ENCODE measurements around the gene SHC2. TPM values are rescaled to one million over a fixed set of nuclear protein-coding genes. Genes with fewer than 3 reads are reported as not detected.
"Not testable (repeated sequence)": the region's sequence is repeated elsewhere in the genome, so short reads cannot be mapped to it uniquely, and the experiment has no call there.

Gene SHC2
- total and polyA plus RNA-seq, 2 experiments from 2014 or later, result 50.8 to 111 TPM

DNA sequence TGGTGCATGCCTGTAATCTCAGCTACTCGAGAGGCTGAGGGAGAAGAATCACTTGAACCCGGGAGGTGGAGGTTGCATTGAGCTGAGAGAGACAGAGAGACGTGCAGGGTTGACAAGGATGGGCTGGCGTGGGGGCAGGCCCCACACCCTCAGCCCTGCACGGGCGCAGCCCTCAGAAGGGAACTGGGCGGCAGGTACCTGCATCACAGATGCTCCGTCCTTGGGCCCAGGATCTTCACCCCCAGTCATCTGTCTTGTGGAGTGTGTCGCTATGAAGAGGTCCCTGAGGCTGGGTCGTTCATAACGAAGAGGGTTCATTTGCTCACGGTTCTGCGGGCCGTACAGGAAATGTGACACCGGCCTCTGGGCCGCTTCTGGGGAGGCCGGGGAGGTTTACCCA is 72.1 kb downstream of the SHC2 start:
- 91% methylated on average over 17 of the region's 17 CpGs for WGBS (ENCODE audit: low lambda C conversion rate, missing lambda C conversion rate)

DNA sequence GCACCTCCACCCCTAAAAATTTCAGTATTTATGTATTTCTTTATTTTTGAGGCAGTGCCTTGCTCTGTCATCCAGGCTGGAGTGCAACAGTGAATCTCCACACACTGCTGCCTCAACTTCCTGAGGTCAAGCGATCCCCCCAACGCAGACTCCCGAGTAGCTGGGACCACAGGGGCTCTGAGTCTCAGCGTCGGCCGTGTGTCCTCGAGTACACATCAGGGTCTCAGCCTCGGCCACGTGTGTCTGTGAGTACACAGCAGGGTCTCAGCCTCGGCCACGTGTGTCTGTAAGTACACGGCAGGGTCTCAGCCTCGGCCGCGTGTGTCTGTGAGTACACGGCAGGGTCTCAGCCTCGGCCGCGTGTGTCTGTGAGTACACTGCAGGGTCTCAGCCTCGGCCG is 73.1 kb downstream of the SHC2 start:
- Histone ChIP-seq H4K20me1 (ENCODE audit: insufficient read depth, poor library complexity, severe bottlenecking) (no peaks in the 10 kb centered on the region), H3K79me2 (no peaks in the 10 kb centered on the region), H3K27ac (no peak overlapping the region), H3K27me3 (no peaks in the 10 kb centered on the region), H3K4me3 (no peak overlapping the region), H3K36me3 (replicated peaks; ENCODE audit: insufficient read depth, low read depth) (no peaks in the 10 kb centered on the region), H3K9me3 (ENCODE audit: low read depth) (no peaks in the 10 kb centered on the region), H3K4me2 (no peak overlapping the region), H3K9me2 (replicated peaks; ENCODE audit: insufficient read depth) (no peaks in the 10 kb centered on the region), H2AFZ (no peak overlapping the region), H3K4me1 (ENCODE audit: insufficient read depth) (no peaks in the 10 kb centered on the region)
- 98% methylated on average over 11 of the region's 21 CpGs for whole genome bisulfite sequencing (ENCODE audit: low lambda C conversion rate, missing lambda C conversion rate)
- TF ChIP-seq EZH2phosphoT487 (IDR thresholded peaks at IDR 0.05; ENCODE audit: low read depth, severe bottlenecking, unreplicated experiment) (no peak), EZH2 (IDR thresholded peaks at IDR 0.05; ENCODE audit: borderline replicate concordance) (no peak)
- TF ChIP-seq, protein P1, sequence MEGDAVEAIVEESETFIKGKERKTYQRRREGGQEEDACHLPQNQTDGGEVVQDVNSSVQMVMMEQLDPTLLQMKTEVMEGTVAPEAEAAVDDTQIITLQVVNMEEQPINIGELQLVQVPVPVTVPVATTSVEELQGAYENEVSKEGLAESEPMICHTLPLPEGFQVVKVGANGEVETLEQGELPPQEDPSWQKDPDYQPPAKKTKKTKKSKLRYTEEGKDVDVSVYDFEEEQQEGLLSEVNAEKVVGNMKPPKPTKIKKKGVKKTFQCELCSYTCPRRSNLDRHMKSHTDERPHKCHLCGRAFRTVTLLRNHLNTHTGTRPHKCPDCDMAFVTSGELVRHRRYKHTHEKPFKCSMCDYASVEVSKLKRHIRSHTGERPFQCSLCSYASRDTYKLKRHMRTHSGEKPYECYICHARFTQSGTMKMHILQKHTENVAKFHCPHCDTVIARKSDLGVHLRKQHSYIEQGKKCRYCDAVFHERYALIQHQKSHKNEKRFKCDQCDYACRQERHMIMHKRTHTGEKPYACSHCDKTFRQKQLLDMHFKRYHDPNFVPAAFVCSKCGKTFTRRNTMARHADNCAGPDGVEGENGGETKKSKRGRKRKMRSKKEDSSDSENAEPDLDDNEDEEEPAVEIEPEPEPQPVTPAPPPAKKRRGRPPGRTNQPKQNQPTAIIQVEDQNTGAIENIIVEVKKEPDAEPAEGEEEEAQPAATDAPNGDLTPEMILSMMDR (IDR thresholded peaks at IDR 0.05; ENCODE audit: poor library complexity), result no peak
- no peak for DNase-seq (ENCODE audit: low spot score)

More for the DNA sequence above, 72.1 kb downstream of the SHC2 start:
- TF ChIP-seq EZH2phosphoT487 (IDR thresholded peaks at IDR 0.05; ENCODE audit: low read depth, severe bottlenecking, unreplicated experiment) (no peak), EZH2 (IDR thresholded peaks at IDR 0.05; ENCODE audit: borderline replicate concordance) (no peak)
- TF ChIP-seq, protein P1 (IDR thresholded peaks at IDR 0.05; ENCODE audit: poor library complexity), result no peak
- Histone ChIP-seq H3K27me3 (no peaks in the 10 kb centered on the region), H3K27ac (no peak overlapping the region), H3K9me2 (replicated peaks; ENCODE audit: insufficient read depth) (no peaks in the 10 kb centered on the region), H3K9me3 (ENCODE audit: low read depth) (no peaks in the 10 kb centered on the region), H4K20me1 (ENCODE audit: insufficient read depth, poor library complexity, severe bottlenecking) (no peaks in the 10 kb centered on the region), H3K36me3 (replicated peaks; ENCODE audit: insufficient read depth, low read depth) (no peaks in the 10 kb centered on the region), H3K4me3 (no peak overlapping the region), H2AFZ (no peak overlapping the region), H3K4me2 (no peak overlapping the region), H3K79me2 (no peaks in the 10 kb centered on the region), H3K4me1 (ENCODE audit: insufficient read depth) (no peaks in the 10 kb centered on the region)
- no peak for DNase-seq (ENCODE audit: low spot score)

DNA sequence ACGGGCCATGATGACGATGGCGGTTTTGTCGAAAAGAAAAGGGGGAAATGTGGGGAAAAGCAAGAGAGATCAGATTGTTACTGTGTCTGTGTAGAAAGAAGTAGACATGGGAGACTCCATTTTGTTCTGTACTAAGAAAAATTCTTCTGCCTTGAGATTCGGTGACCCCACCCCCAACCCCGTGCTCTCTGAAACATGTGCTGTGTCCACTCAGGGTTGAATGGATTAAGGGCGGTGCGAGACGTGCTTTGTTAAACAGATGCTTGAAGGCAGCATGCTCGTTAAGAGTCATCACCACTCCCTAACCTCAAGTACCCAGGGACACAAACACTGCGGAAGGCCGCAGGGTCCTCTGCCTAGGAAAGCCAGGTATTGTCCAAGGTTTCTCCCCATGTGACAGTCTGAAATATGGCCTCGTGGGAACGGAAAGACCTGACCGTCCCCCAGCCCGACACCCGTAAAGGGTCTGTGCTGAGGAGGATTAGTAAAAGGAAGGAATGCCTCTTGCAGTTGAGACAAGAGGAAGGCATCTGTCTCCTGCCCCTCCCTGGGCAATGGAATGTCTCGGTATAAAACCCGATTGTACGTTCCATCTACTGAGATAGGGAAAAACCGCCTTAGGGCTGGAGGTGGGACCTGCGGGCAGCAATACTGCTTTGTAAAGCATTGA is 74.1 kb downstream of the SHC2 start:
- H3K27ac ChIP-seq; H3K9me2 ChIP-seq (replicated peaks; ENCODE audit: insufficient read depth); H3K9me3 ChIP-seq (ENCODE audit: low read depth); H2AFZ ChIP-seq; H3K27me3 ChIP-seq; H3K4me1 ChIP-seq (ENCODE audit: insufficient read depth); H3K79me2 ChIP-seq; H3K36me3 ChIP-seq (replicated peaks; ENCODE audit: insufficient read depth, low read depth); H4K20me1 ChIP-seq (ENCODE audit: insufficient read depth, poor library complexity, severe bottlenecking); H3K4me3 ChIP-seq; H3K4me2 ChIP-seq: not testable (repeated sequence)
- WGBS (ENCODE audit: low lambda C conversion rate, missing lambda C conversion rate), result 14% methylated on average over 12 of the region's 22 CpGs
- peak; percentile 52 for DNase-seq (ENCODE audit: low spot score)

DNA sequence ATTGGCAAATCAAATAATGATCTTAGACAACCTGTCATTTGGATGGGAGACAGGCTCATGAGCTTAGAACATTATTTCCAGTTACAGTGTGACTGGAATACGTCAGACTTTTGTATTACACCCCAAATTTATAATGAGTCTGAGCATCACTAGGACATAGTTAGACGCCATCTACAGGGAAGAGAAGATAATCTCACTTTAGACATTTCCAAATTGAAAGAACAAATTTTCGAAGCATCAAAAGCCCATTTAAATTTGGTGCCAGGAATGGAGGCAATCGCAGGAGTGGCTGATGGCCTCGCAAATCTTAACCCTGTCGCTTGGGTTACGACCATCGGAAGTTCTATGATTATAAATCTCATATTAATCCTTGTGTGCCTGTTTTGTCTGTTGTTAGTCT is 74.6 kb downstream of the SHC2 start:
- H3K9me2 ChIP-seq (replicated peaks; ENCODE audit: insufficient read depth), result not testable (repeated sequence)
- WGBS (ENCODE audit: low lambda C conversion rate, missing lambda C conversion rate), result 62% methylated on average over 8 of the region's 8 CpGs
- TF ChIP-seq, protein P1 (IDR thresholded peaks at IDR 0.05; ENCODE audit: poor library complexity), result peak; percentile 13

More for the DNA sequence above, 74.6 kb downstream of the SHC2 start:
- H3K4me1 ChIP-seq (ENCODE audit: insufficient read depth); H3K27ac ChIP-seq; H4K20me1 ChIP-seq (ENCODE audit: insufficient read depth, poor library complexity, severe bottlenecking); H3K9me3 ChIP-seq (ENCODE audit: low read depth); DNase-seq (ENCODE audit: low spot score); H3K79me2 ChIP-seq; H3K36me3 ChIP-seq (replicated peaks; ENCODE audit: insufficient read depth, low read depth); H3K4me3 ChIP-seq; H2AFZ ChIP-seq; H3K4me2 ChIP-seq; H3K27me3 ChIP-seq: not testable (repeated sequence)

All from hepatocyte (in vitro differentiated cells).